Stimulated activated CD4-positive, alpha-beta T cell treated with anti-CD3 and anti-CD28 coated beads, Interleukin-12 subunit alpha, Interleukin-12 subunit beta, amount 100 ng/mL, for 24 hours (primary cell): Measurements from ENCODE around the gene PAX3.

ENCODE experiments used
- DNase-seq, 2 experiments: peaks; one replicate each; pipeline ENCODE4 v3.0.0-alpha.2; 2020; ENCODE audit warnings: low read depth in 2 of 2

Gene PAX3

DNA sequence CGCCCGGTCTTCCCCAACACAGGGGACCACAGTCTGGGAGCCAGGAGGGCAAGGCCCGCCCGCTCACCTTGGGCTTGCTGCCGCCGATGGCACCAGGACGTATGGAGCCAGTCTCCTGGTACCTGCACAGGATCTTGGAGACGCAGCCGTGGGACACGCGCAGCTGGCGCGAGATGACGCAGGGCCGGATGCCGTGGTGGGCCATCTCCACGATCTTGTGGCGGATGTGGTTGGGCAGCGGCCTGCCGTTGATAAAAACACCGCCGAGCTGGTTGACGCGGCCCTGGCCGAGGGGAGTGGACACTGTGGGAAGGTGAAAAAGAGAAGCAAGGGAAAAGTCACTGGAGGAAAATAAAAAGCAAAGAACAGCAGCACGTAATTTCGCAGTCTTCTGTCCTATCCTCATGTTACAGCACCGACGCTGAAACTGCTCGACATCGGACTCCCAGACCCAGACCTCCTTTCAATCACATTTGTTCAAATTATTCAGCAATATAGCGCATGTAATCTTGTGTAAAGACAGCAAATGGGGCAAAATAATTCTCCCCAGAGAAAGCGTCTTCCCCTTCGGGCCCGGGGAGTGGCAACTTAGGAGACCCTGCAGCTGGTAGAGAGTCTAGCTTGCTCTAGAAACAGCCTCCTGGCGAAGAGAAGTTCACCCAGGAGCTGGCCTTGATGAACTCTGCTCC lies 1.7 kb downstream of the PAX3 start:
- DNase-seq = no peak

DNA sequence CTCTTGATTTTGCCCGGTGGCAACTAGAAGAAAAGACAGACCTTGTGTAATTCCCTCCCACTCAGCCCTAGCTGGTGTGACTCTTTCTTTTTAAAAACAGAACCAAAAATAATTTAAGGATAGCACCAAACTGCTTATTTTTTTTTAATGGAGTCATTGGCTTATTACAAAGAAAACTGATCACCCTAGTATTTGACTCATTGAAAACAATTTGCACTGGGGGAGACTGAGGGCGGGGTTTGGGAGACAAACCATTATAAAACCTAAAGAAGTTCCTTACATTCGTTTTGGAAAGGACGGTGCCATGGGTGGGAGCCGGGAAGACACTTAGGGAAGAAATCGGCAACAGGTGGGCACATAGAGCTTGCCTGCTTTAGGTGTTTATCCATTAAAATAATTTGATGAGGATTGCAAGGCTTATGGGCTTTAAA lies 2.5 kb downstream of the PAX3 start:
- DNase-seq = no peak

- no peak for DNase-seq
These were observed 3.3 kb downstream of the PAX3 start for GRCh38 chr2:222295368-222296062.

DNA sequence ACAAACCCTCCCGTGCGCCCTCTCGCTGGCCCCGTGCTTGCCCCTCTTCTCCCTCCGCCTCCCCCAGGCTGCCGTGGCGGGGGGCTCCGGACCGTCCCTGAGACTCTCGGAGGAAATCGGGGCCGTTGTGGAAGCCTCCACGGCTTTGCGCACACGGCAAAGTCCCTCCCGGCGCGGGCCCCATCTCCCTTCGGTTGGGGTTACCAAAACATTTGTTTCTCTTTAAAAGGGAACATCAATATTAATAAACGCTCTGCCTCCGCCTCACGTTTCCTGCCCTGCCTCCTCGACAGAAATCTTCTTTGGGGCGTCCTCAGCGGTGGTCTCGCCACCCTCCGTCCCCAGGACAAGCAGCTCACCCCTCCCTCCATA lies 3.8 kb downstream of the PAX3 start:
- DNase-seq = no peak

DNA sequence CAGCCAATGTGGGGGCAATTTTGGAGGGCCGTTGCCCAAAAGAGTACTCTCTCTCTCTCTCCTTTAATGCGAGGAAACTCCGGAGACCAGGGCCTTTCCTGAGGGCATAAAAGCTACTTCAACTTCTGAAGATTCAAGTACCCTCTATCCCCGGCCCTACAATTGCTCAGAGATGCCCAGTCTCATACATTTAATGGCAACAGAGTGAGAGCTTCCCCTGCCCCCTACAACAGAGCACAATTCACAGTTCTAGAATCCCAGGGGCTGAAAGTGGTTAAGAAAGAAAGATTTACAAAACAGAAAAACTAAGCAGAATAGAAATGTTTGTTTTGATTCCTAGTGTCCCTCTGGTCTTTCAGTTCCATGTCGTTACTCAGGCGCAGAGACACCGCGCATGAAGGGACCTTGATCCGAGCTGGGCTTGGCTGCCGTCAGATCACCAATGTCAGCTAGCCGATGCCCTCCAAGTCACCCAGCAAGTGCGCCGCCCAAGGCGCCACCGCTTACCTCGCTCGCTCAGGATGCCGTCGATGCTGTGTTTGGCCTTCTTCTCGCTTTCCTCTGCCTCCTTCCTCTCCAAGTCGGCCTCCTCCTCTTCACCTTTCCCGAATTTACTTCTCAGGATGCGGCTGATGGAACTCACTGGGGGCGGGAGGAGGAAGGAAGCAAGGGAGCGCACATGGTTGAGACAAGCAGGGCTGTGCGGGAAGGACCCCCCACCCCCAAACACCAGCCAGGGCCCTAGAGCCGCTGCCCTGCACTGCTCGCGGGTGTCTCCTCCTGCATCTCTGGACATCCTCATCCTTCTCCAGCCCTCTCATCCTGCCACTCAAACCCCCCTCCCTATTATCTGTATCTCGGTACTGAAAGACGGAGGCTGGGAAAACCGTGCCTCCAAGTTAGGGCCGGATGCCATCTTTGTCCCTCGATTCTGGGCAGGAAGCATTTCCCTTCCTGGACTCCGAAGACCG lies 4.9 kb downstream of the PAX3 start:
- DNase-seq = no peak

- no peak for DNase-seq
These were observed 6.4 kb downstream of the PAX3 start for GRCh38 chr2:222292149-222293134.

DNA sequence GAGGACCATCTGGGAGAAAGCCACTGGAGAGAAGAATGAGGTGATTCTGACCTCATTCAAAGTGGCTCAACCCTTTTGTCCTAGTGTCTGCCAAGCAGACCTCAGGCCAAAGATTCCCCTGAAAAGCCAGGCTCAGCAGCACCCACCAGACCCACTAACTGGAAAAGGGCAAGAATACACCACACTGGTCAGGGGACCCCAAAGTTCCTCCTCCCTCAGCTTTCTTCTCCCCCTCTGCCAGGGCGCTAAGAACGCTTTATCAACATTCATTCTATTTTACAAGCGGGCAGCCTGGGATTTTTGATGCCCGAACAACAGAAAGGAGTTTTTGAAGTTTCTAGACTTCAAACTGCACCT lies 7.3 kb downstream of the PAX3 start:
- no peak for DNase-seq

- DNase-seq = no peak
These were observed 7.9 kb downstream of the PAX3 start for GRCh38 chr2:222290736-222291484.

GRCh38 chr2:222290401-222290735 lies 8.4 kb downstream of the PAX3 start:
- DNase-seq = no peak

- no peak for DNase-seq
These were observed 9.3 kb downstream of the PAX3 start for GRCh38 chr2:222289278-222290160.

DNA sequence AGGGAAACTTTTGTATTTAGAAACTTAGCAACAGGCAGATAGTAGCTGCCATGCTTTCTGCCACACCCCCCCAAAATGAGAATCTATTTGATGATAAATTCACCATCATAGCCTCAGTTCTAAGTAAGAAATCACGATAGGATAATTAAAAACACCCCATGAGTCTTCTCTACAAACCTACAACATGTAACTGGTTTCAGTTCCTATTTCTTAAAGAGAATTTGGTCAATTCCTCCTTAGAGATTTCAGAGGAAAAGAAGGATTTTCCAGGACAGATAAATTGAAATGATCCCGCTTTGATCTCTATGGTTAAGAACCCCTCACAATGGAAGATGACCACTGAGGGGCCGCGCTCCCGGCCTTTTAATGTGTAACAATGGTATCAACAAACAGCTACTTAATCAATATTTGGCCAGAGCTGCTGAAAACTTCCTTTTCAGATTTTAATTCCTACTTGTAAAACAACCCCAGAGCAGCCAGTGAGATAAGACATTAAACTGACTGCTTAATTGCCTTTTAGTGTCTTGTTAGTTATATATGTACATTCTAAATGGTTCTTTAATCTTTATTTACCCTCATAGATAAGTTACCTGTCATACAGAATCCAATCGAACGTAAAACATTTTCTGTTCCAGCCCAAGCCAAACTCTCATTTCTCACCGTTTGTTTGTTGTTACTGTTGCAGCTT lies 10.1 kb downstream of the PAX3 start:
- no peak for DNase-seq

DNA sequence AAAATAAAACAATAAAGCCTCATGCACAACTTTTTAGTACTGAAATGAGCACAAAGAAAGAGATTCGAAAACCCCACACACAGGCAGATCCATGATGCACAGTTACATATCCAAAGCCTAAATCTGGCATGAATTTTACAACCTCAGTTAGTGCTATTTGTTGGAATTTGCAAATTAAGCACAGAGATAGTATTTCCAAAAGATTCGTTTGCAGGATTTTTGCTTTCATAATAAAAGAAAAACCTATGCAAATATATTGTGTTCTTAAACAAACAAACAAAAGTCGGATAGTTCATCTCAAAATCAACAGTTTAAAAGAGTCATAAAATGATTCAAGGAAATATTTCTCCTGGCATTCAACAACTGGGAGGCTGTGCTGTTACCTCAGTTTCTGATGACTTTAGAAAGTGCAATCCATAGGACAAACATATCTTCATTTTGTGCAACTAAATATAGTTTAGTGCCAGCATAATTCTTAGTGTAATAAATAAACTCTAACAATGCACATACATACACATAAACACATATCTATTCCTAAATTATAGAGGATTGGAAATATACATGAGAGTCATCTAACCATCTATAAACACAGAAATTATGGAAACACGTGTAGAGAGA lies 10.8 kb downstream of the PAX3 start:
- DNase-seq = no peak

- DNase-seq = no peak
These were observed 14.3 kb downstream of the PAX3 start for GRCh38 chr2:222284466-222284865.

GRCh38 chr2:222283634-222284033 lies 15.2 kb downstream of the PAX3 start:
- no peak for DNase-seq

DNA sequence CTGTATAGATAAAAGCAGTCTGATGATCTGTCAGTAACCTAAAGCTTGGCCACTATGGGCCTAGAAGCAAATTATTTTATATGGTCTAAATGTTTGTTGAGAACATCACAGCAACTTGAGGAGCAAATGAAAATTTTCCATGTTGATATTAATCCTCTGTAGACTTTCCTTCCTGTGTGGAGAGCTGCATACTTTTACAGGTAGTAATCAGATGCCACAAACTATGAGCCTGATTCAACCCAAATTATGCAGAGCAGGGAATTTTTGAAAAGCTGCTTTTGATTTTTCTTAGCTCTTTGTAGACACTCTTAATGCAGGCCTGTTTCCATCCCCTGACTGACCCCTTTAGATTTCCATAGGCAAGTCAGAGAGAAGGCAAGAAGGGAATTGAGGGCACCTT lies 17.3 kb downstream of the PAX3 start:
- DNase-seq = no peak

DNA sequence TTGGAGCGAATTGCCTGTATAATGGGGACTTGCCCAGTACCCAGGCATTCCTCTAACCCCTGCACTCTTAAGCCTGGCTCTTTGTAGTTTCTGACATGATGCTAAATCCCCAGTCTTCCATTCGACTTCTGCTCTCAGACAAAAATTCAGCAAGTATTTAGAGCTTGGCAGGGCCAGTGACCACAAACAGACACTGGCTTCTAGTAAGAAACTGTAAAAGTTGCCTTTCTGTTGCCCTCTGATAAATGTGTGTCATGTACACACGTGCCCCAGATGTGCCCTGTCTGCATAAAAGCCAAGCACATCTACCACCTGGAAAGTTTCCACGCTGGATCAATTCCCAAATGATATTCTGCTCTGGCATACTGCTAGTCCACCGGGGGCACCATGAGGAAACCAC lies 18.0 kb downstream of the PAX3 start:
- DNase-seq = no peak

GRCh38 chr2:222272446-222273015 lies 26.3 kb downstream of the PAX3 start:
- no peak for DNase-seq

- no peak for DNase-seq
These were observed 26.9 kb downstream of the PAX3 start for GRCh38 chr2:222271854-222272253.
